ENCODE results near the gene CATSPER3.

DNA sequence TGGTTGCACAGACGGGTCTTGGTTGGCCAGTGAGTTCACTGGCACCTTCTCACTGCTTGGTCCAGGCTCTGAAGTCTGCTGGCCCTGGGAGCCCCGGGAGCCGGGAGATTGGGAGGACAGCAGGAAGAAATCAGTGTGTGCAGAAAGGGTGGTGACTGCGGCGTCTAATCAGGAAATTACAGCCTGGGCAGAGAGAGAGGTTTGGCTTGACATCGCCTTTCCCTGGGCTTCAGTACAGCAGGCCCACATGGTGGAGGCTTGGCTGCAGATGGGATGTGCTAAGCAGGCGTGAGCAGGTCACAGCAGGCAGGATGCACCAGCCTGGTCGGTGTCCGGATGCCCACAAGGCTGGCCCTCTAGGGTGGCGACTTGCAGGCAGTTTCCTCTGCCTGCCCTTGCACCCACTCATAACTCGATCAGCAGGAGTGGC lies 49.2 kb downstream of the CATSPER3 start:
- TF ChIP-seq, protein P1, sequence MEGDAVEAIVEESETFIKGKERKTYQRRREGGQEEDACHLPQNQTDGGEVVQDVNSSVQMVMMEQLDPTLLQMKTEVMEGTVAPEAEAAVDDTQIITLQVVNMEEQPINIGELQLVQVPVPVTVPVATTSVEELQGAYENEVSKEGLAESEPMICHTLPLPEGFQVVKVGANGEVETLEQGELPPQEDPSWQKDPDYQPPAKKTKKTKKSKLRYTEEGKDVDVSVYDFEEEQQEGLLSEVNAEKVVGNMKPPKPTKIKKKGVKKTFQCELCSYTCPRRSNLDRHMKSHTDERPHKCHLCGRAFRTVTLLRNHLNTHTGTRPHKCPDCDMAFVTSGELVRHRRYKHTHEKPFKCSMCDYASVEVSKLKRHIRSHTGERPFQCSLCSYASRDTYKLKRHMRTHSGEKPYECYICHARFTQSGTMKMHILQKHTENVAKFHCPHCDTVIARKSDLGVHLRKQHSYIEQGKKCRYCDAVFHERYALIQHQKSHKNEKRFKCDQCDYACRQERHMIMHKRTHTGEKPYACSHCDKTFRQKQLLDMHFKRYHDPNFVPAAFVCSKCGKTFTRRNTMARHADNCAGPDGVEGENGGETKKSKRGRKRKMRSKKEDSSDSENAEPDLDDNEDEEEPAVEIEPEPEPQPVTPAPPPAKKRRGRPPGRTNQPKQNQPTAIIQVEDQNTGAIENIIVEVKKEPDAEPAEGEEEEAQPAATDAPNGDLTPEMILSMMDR (conservative IDR thresholded peaks at IDR 0.05 in 1 of 2, IDR thresholded peaks at IDR 0.05 in 1 of 2; ENCODE audit: low read depth in 1 of 2, low read length in 2 of 2): no peak
- TF ChIP-seq EZH2 (IDR thresholded peaks at IDR 0.05; ENCODE audit: low read length, missing control alignments): no peak

Data from fibroblast of lung (primary cell).